ENCODE results near the gene AK4. TPM values are rescaled to one million over a fixed set of nuclear protein-coding genes. Genes with fewer than 3 reads are reported as not detected.

Gene AK4
- total and polyA plus RNA-seq, 2 experiments from 2014 or later = 65.4 to 110 TPM

GRCh38 chr1:65196926-65197325 is 48.9 kb downstream of the AK4 start:
- Histone ChIP-seq H3K4me3 (no peak overlapping the region), H2AFZ (no peak overlapping the region), H4K20me1 (ENCODE audit: insufficient read depth) (peaks cover 30% of the 10 kb centered on the region; the same call in 1 of the 2 replicates), H3K4me1 (ENCODE audit: insufficient read depth) (peaks cover 44% of the 10 kb centered on the region), H3K9me3 (ENCODE audit: low read depth) (no peaks in the 10 kb centered on the region), H3K27ac (no peak overlapping the region), H3K79me2 (ENCODE audit: insufficient read depth) (peaks cover 57% of the 10 kb centered on the region), H3K9ac (no peak overlapping the region), H3K27me3 (replicated peaks; ENCODE audit: insufficient read depth) (no peaks in the 10 kb centered on the region), H3K4me2 (ENCODE audit: unreplicated experiment) (no peak overlapping the region), H3K9me2 (ENCODE audit: insufficient read depth) (no peaks in the 10 kb centered on the region), H3K36me3 (ENCODE audit: low read depth) (peaks cover 8% of the 10 kb centered on the region; the same call in 1 of the 2 replicates), H3F3A (ENCODE audit: insufficient read depth) (peaks cover 43% of the 10 kb centered on the region)
- no peak for TF ChIP-seq EZH2 (IDR thresholded peaks at IDR 0.05; ENCODE audit: insufficient read depth, poor library complexity, severe bottlenecking)
- TF ChIP-seq EZH2phosphoT487 (IDR thresholded peaks at IDR 0.05; ENCODE audit: insufficient read depth, low read depth) = no peak
- DNase-seq = peak; percentile 5
- in situ Hi-C loops (cut with MboI) = no loop called here
- WGBS, 2 experiments (ENCODE audit: low coverage in 1 of 2, low lambda C conversion rate in 2 of 2, missing lambda C conversion rate in 2 of 2) = 94 to 96% methylated on average over 5 of the region's 5 CpGs

GRCh38 chr1:65197636-65198035 is 49.6 kb downstream of the AK4 start:
- peaks cover 30% of the 10 kb centered on the region; the same call in 1 of the 2 replicates for H4K20me1 ChIP-seq (ENCODE audit: insufficient read depth)
- WGBS, 2 experiments (ENCODE audit: low coverage in 1 of 2, low lambda C conversion rate in 2 of 2, missing lambda C conversion rate in 2 of 2) = 77 to 86% methylated on average over 4 of the region's 4 CpGs
- TF ChIP-seq EZH2 (IDR thresholded peaks at IDR 0.05; ENCODE audit: insufficient read depth, poor library complexity, severe bottlenecking) = no peak
- no peak for TF ChIP-seq EZH2phosphoT487 (IDR thresholded peaks at IDR 0.05; ENCODE audit: insufficient read depth, low read depth)
- no peak overlapping the region for H3K27ac ChIP-seq
- H3K9me2 ChIP-seq (ENCODE audit: insufficient read depth) = no peaks in the 10 kb centered on the region
- H3K9ac ChIP-seq = no peak overlapping the region
- peaks cover under 1% of the 10 kb centered on the region; the same call in 1 of the 2 replicates for H3K36me3 ChIP-seq (ENCODE audit: low read depth)
- no peaks in the 10 kb centered on the region for H3K9me3 ChIP-seq (ENCODE audit: low read depth)
- H3K27me3 ChIP-seq (replicated peaks; ENCODE audit: insufficient read depth) = no peaks in the 10 kb centered on the region
- H3F3A ChIP-seq (ENCODE audit: insufficient read depth) = peaks cover 43% of the 10 kb centered on the region
- no peak overlapping the region for H2AFZ ChIP-seq
- peak; percentile 17 for DNase-seq
- peaks cover 56% of the 10 kb centered on the region for H3K79me2 ChIP-seq (ENCODE audit: insufficient read depth)
- H3K4me2 ChIP-seq (ENCODE audit: unreplicated experiment) = peak overlapping the region; percentile 21
- peaks cover 44% of the 10 kb centered on the region for H3K4me1 ChIP-seq (ENCODE audit: insufficient read depth)
- no peak overlapping the region for H3K4me3 ChIP-seq
- in situ Hi-C loops (cut with MboI) = no loop called here

- no peak overlapping the region for H3K4me3 ChIP-seq
- H3K9ac ChIP-seq = no peak overlapping the region
- WGBS, 2 experiments (ENCODE audit: low coverage in 1 of 2, low lambda C conversion rate in 2 of 2, missing lambda C conversion rate in 2 of 2) = 47 to 50% methylated on average over 1 of the region's 1 CpG
- no peaks in the 10 kb centered on the region for H3K9me2 ChIP-seq (ENCODE audit: insufficient read depth)
- H4K20me1 ChIP-seq (ENCODE audit: insufficient read depth) = peaks cover 30% of the 10 kb centered on the region; the same call in 1 of the 2 replicates
- no peaks in the 10 kb centered on the region for H3K36me3 ChIP-seq (ENCODE audit: low read depth)
- TF ChIP-seq EZH2phosphoT487 (IDR thresholded peaks at IDR 0.05; ENCODE audit: insufficient read depth, low read depth) = no peak
- no peak for TF ChIP-seq EZH2 (IDR thresholded peaks at IDR 0.05; ENCODE audit: insufficient read depth, poor library complexity, severe bottlenecking)
- in situ Hi-C loops (cut with MboI) = no loop called here
- peak; percentile 45 for DNase-seq
- peaks cover 44% of the 10 kb centered on the region for H3K4me1 ChIP-seq (ENCODE audit: insufficient read depth)
- H2AFZ ChIP-seq = no peak overlapping the region
- no peaks in the 10 kb centered on the region for H3K27me3 ChIP-seq (replicated peaks; ENCODE audit: insufficient read depth)
- no peaks in the 10 kb centered on the region for H3K9me3 ChIP-seq (ENCODE audit: low read depth)
- peaks cover 52% of the 10 kb centered on the region for H3K79me2 ChIP-seq (ENCODE audit: insufficient read depth)
- H3K27ac ChIP-seq = no peak overlapping the region
- H3F3A ChIP-seq (ENCODE audit: insufficient read depth) = peaks cover 43% of the 10 kb centered on the region
- peak overlapping the region; percentile 39 for H3K4me2 ChIP-seq (ENCODE audit: unreplicated experiment)
Observed at GRCh38 chr1:65198096-65198495, 50.1 kb downstream of the AK4 start.

- H3F3A ChIP-seq (ENCODE audit: insufficient read depth) = peaks cover 33% of the 10 kb centered on the region
- no peak overlapping the region for H2AFZ ChIP-seq
- in situ Hi-C loops (cut with MboI) = loop anchor here (25.0 kb wide), 1 partner anchor 138 kb away; no protein-coding TSS in a partner anchor
- H3K27ac ChIP-seq = no peak overlapping the region
- no peak for DNase-seq
- peaks cover 34% of the 10 kb centered on the region for H3K4me1 ChIP-seq (ENCODE audit: insufficient read depth)
- H3K36me3 ChIP-seq (ENCODE audit: low read depth) = no peaks in the 10 kb centered on the region
- WGBS, 2 experiments (ENCODE audit: low coverage in 1 of 2, low lambda C conversion rate in 2 of 2, missing lambda C conversion rate in 2 of 2) = 47 to 49% methylated on average over 2 of the region's 2 CpGs
- TF ChIP-seq EZH2phosphoT487 (IDR thresholded peaks at IDR 0.05; ENCODE audit: insufficient read depth, low read depth) (no peak), EZH2 (IDR thresholded peaks at IDR 0.05; ENCODE audit: insufficient read depth, poor library complexity, severe bottlenecking) (no peak)
- H3K4me3 ChIP-seq = no peak overlapping the region
- peaks cover 53% of the 10 kb centered on the region for H3K79me2 ChIP-seq (ENCODE audit: insufficient read depth)
- no peaks in the 10 kb centered on the region for H3K27me3 ChIP-seq (replicated peaks; ENCODE audit: insufficient read depth)
- H3K9me2 ChIP-seq (ENCODE audit: insufficient read depth) = no peaks in the 10 kb centered on the region
- H3K4me2 ChIP-seq (ENCODE audit: unreplicated experiment) = no peak overlapping the region
- H3K9ac ChIP-seq = no peak overlapping the region
- no peaks in the 10 kb centered on the region for H3K9me3 ChIP-seq (ENCODE audit: low read depth)
- H4K20me1 ChIP-seq (ENCODE audit: insufficient read depth) = peaks cover 30% of the 10 kb centered on the region; the same call in 1 of the 2 replicates
Observed at GRCh38 chr1:65200411-65200810, 52.4 kb downstream of the AK4 start.

Data from GM23248 (cell line).